Measurements from ENCODE around the gene UST.

- TF ChIP-seq ZBTB21 (CRISPR knock-in tag; IDR thresholded peaks at IDR 0.05; ENCODE audit: borderline replicate concordance) (no peak), CTCF (IDR thresholded peaks at IDR 0.05) (no peak), ZNF232 (CRISPR knock-in tag; IDR thresholded peaks at IDR 0.05) (no peak), MAX (CRISPR knock-in tag; IDR thresholded peaks at IDR 0.05) (no peak), NR3C1 (CRISPR knock-in tag; conservative IDR thresholded peaks at IDR 0.05; ENCODE audit: low read depth) (no peak), IRF2 (CRISPR knock-in tag; IDR thresholded peaks at IDR 0.05; ENCODE audit: borderline replicate concordance, low read depth) (no peak), USF1 (CRISPR knock-in tag; IDR thresholded peaks at IDR 0.05) (no peak), E2F5 (CRISPR knock-in tag; IDR thresholded peaks at IDR 0.05) (no peak), FOXP4 (CRISPR knock-in tag; IDR thresholded peaks at IDR 0.05) (no peak), CREB1 (CRISPR knock-in tag; IDR thresholded peaks at IDR 0.05) (no peak)
These were observed 238.7 kb downstream of the UST start for GRCh38 chr6:148985499-148985898.

All from WTC11 (cell line).